Activated T-cell treated with anti-CD3 and anti-CD28 coated beads for 24 hours (primary cell): ENCODE data around the gene LRRC3B.

ENCODE experiments used
- DNase-seq: peaks from one replicate; pipeline ENCODE4 v3.0.0-alpha.2; 2020; ENCODE audit warnings: low read depth

The LRRC3B gene

DNA sequence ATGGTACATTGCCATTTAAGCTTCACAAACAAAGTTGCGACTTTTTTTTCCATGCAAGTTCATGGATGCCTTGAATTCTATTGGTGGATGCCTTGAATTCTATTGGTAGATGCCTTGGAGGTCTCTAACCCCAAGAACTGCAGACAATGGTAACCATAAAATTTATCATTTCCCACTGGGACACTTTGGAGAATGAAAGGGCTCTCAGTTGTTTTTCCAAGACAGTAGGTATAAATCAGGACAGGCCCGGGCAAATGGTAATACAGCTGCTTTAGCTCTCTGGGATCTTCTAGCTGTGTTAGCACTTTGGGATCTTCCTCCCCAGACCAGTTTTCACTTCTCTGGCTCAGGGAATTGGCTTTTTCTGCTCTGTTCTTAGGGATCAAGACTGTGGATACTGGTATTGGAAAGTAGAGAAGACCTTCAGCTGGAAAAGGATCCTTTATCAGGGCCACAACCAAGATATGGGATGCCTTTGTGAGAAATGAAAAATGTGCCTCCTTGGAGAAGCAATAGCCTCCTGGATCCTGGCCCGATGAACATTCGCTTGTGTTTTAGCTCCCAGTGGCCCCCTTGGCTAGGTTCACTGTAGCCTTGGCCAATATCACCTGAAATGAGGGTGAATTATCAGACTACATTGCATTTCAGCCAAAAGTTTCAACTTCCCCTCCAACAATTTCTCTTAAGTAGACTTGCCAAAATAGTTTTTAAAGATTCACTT lies 8.3 kb downstream of the LRRC3B start:
- DNase-seq, result no peak

DNA sequence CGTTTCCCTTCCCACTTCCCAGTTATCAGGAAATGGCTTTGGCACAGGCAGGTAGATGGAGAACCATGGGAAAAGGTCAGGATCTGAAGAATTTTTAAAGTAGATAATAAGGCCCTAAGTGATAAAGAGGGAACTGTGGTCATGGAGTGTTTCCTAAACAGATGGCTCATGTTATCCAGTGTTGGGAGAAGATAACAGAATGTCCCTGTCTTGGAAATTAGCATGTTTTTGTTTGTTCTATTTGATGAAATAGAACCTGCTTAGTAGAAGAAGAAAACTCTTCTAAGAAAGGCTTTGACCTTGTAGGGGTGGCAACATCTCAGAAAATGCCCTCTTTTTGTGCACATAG lies 8.8 kb downstream of the LRRC3B start:
- DNase-seq, result no peak

DNA sequence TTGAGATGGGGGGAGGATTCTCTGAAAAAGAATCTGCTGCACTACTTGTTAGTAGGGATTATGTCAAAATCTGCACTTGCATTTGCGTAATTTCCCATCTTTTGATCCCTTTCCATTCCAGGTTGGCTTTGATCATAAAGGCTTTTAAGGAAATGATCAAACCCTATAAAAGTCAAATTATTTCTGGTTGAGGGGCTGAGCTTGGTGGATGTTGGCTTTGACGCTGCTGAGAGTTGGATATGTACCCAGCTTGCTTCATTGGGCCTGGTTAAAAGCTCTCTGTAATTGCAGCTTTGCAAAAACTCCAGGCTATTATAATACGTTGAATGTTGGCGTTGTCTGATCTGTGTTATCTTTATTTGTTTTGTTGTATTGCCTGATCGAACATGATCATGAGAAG lies 12.0 kb downstream of the LRRC3B start:
- no peak for DNase-seq

DNA sequence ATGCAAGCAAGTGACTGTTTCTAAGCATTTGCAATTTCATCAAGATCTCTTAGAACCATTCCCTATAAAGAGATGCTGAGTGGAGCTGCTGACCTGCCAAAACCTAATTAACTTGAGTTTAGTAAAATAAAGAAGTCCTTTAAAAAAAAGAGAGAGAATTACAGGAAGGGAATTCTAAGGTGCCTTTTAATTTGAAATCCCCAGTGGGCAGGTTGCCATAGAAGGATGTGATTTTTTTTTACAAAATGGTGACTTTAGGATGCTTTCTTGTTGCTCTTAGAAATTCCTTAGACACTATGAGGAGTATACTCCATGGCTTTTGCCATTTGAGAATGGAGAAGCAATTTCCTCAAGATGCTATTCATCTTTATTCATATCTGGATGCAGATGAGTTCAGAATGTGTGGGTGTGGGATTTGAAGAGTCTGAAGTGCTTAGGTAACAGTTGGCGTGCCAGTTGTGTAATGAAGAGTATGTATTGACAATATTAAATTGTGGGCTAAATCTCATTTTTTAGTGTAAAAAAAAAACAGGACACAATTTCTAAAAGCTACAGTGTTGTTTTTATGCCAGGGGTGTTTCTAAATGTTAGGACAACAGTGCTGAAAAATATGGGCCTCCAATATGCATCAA lies 13.6 kb downstream of the LRRC3B start:
- DNase-seq, result no peak

DNA sequence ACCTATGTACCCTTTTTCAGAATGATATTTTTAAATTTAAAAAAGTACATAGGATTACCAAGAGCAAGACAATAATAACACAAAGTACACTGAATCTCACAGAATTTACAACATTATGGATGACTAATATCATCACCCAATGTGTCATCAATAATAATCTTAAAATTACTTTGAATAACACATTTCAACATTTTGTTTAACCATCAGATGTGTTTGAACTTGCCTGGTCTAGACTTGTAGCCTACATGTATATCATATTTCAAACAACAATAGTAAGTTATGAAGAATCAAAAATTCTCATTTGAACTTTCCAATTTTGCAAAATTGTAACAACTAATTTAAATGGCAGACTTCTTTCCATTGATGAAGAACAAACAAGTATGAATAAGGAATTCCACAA lies 15.1 kb downstream of the LRRC3B start:
- no peak for DNase-seq

DNA sequence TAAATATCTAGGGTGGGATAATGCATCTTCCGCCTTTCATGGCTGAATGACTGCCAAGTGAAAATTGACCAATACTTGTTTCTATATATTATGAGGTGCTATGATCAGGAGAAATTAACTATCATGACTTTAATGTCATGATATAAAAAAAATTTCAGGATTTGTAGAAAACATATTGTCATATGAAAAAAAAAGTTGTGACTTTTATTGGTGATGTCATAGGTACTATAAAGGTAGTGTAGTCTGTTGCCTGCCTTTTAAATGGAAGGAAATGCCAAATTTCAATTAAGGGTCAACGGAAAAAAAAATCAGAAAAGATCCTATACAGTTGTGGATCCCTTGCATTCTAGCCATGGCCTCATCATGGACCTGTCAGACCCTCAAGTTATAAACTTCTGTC lies 15.5 kb downstream of the LRRC3B start:
- DNase-seq, result no peak

DNA sequence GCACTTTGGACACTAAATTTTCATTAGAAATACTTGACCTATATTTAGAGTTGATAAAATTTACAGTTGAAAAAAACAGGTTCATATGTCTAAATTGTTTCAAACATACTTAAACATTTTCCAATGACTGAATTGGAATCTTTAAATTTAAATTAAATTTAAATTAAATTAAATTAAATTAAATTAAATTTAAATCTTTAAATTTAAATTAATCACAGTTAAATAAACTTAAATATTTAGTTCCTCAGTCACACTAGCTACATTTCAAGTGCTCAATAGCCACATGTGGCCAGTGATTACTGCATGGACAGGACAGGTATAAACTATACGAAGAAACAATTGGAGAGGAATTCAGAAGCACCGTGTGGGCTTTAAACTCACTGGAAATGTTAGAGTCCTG lies 16.8 kb downstream of the LRRC3B start:
- no peak for DNase-seq

DNA sequence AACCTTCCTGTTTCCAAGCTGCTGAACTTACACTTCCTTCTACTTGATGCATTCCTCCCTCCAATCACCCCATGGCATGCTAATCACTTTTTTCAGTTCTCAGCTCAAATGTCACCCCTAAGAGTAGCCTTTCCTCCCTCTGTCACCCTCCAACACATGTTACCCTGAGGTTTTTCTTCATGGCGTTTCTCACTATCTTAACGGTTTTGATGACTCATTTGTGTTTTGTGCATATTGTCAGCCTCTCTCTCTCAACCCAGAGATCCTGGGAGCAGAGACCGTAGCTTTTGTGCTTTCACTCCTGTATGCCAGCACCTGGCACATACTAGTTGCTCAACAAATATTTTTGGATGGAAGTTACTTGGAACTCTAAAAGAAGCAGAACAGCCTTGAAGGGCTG lies 24.5 kb downstream of the LRRC3B start:
- no peak for DNase-seq

DNA sequence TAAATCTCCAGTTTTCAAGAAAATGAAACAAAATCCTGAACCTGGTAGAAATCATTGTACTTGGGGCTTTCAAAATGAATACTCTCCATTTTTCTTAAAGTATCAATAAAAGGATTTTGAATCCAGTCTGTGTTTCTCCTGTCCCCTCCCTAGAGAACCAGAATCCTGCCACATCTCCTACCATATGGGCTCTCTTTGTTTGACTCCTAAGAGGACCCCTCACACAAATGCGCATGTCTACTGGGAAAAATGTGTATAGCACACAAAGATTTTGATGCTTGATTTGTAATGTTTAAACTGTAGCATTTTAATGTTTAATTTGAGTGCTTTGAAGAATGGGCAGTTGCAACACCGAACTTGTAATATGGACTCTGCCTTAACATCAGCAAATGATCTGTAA lies 25.9 kb downstream of the LRRC3B start:
- no peak for DNase-seq

DNA sequence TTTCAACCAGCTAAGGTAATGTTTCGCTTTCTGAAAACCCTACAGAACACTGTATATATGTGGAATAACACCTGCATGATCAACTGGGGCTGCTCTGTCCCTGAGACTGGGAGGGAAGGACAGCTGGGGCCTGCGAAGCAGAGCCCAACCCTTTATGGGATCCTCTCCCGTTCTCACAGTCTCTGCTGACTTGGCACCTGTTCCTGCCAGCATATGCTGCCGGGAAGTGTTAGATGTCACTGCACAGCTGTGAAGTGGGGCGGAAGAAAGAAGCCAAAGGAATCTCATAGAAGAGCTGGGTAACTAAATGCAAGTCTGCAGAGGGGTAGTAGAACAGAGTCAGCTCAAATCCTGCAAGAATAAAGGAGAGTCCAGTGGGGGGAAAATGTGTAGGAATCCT lies 29.6 kb downstream of the LRRC3B start:
- no peak for DNase-seq

DNA sequence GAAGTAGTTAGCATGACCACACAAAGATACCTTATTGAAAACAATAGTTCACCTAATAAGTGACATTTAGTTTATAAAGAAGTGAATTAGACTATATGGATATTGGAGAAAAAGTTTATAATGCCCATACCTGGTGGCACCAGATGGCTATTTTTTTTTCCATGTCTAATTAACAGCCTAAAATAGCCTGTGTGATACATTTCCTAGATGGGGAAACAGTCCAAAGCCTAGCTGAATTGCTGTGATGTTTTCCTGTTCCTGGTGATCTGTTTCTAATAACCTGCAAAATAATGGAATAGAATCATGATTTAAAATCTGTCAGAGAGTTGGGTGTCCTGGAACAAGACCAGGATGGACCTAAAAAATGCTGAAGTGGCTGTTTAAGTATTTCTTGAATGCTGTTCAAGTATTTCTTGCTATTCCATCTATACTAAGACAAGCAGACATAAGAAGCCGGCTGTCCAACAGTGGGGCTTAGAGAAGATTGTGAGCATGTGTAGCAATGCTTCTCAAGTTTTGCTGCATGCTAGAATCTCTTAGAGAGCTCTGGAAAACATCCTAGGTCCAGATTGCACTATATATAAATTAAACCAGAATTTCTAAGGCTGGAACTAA lies 31.3 kb downstream of the LRRC3B start:
- no peak for DNase-seq

DNA sequence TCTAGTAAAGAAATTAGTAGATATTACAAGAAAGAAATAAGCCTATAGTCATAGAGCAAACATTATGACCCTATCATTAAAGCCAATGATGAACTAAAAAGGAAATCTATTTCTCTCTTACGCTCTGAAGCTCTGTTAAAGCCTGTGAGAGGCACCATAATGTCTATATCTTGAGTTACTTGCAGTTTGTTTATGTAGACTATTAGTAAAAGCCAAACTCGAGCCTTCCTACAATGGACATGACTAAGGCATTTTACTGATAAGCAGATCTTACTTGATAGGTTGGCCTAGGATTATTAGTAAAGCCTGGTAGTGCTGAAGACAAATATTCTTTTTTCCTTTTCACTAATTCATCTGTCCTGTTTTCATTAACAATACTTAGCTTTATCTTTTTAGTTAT lies 32.7 kb downstream of the LRRC3B start:
- DNase-seq, result no peak

DNA sequence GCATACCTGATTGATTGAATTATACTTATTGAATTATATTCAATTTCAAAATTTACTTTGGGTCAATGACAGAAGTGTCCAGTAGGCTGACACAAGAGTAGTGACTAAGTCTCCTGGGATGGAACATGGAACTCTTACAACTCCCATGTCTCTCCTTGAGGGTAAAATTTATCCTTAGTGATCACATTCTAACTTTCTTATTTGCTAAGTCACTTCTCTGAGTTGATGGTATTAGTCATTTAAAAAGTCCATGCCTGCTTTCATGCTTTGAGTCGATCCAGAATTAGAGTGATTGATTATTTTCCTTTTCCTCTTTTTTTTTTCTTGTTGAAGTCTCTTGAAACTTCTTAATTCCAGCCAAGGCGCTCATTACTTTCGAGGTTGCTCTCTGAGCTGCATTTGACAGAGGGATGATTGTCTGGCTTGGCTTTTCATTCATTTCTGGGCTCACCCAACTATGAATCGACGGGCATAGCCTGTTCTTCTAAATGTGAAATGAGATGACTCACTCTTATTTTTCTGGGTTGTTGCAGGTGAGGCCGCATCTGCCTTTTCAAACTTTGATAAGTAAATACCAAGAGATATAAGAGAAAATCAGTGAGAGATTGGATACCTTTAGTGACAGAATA lies 34.9 kb downstream of the LRRC3B start:
- DNase-seq, result no peak

DNA sequence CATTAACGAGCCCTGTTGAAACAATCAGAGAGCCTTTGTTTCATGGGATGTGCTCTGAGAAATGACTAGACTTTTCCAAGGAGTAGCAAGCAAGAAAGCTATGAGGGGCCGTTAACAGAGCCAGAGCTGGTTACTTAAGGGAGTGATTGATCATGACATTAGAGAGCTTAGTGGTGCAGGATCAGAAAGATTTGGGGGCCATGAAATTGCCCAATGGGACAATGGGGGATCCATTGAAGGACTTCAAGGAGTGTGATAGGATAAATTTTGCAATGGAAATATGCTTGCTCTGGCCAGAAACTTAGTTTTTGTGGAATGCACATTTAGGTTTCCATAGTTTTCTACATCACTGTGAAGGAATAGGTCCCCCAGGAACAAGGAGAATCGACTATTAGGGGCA lies 45.6 kb downstream of the LRRC3B start:
- DNase-seq, result no peak

DNA sequence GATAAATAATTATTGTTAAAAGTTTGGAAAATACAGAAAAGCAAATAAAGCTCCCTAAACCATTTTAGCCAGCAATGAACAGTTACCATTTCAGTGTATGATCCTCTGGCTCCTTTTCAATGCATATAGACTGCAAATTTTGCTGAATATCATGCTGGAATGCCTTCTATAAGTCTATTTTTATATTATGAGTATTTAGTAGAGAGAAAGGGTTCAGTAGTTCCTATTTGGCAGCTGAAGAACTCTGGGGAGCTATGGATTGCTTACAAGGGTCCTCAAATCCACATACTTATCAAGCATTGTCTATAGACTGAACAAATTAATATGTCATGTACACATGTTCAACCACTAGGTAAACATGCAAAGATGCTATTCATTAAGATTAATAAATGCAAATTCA lies 46.1 kb downstream of the LRRC3B start:
- no peak for DNase-seq

DNA sequence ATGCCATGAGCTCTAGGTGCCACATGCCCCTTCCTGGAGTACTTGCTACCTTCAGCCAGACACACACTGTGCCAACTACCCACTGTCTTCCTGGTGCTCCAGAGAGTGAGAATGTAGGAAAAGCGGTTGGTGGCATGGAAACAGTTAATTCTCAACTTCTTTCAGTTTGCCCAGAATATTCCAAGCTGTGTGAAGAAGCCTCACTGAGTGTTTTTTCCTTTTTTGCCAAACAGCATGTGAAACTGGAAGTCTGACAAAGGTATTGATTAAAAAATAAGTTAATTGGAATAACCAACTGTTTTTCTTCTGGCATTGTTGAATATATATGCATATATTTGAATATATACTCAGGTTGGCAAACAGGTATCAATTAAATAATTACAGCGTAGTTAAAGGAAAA lies 52.8 kb downstream of the LRRC3B start:
- no peak for DNase-seq

DNA sequence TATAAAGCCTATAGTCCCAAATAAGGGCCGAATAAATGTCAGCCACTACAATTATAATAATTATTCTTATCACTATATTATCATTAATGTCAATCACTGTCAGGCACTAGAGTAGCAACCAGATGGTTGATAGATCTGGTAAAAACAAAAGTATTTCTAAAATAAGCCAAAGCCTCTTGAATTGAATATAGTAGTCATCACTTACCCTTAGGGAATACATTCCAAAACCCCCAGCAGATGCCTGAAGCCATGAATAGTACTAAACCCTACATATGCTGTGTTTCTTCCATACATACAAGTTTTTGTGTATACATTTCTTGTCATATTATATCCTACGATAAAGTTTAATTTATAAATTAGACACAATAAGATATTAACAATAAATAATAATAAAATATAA lies 59.1 kb downstream of the LRRC3B start:
- no peak for DNase-seq

DNA sequence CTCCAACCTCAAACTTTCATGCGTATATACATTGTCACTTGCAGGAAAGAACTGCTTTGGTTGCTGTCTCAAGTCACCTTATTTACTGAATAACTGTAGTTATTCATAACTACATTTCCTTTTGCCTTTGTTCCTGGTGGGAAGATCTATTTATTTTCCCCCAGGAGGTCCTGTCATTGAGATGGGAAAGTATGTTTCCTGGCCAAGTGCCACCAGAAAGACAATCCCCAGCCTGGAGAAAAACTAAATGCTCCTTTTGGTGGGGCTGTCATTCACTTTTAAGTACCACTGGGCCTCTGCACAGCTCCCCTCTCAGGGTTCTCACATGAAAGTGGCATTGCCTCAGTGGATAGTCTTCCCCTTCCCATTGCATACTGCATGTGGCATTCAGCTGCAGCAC lies 59.8 kb downstream of the LRRC3B start:
- no peak for DNase-seq

DNA sequence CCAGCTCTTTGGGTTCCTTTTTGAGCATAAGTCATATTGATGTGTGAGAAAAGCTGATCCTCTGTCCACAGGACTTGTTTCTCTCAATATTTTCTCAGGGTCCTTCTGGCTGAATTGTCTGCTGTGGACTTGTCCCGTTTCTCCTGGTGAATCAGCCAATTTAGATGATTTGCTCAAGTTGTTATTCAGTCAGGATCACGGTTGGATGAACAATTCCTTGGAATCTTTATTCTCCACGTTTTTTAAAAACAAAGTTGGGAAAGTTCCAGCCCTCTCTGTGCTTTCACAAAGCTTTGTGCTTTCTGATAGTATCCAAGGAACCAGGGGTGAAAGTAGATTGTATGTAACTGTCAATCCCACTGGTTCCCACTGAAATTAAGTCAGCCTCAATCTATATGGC lies 61.3 kb downstream of the LRRC3B start:
- no peak for DNase-seq

DNA sequence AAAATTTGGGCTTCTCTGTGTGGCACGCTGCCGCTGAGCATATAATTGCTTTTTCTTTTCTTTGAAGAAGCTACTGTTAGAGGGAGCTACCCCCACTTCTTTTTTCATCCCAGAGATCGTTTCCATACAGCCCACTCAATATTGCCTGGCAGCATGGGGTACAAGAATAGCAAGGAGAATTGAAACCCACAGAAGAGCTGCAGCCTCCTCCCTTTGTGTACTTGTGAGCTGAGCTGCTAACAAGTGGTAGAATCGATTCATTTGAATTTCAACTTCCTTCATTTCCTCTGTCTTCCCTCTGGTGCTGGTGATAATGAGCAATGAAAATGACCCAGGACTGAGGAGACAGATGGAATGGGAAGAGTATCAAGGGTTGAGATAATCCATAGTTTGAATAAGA lies 64.9 kb downstream of the LRRC3B start:
- no peak for DNase-seq

DNA sequence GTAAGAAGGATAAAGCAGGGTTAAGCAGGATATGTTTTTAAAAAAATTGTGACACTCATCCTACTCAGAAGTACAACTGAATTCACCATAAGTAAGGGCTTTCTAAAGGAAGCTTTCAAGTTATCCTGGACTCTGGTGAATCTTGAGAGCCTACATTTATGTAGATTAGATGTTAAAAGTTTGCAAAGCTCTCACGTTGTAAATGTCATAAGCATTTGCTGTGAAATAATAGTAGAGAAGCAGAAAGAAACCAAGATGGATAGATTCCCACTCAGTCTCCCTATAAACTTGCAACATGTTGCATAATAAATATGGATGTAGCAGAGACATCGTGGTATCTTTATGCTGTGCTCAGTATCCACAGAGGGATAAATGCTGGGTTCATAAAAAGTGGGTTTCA lies 77.0 kb downstream of the LRRC3B start:
- no peak for DNase-seq

DNA sequence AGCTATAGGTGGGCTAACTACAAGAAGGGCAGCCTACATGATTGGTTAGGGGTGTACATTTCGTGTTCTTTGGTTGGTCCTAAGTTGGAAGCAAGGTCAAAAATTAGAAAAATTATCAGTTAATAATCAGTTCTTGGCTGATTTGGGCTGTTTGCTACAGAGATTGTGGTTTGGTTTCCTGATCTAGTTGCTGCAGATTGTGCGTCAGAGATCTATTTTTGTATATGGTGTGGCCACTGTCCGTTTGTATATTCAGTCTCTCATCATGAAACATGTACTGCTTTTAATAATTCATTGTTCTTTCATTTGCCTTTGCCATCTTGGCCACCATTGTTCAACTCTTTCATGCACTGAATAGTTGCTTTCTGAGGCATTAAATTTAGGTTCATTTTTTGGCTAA lies 80.9 kb downstream of the LRRC3B start:
- DNase-seq, result no peak

DNA sequence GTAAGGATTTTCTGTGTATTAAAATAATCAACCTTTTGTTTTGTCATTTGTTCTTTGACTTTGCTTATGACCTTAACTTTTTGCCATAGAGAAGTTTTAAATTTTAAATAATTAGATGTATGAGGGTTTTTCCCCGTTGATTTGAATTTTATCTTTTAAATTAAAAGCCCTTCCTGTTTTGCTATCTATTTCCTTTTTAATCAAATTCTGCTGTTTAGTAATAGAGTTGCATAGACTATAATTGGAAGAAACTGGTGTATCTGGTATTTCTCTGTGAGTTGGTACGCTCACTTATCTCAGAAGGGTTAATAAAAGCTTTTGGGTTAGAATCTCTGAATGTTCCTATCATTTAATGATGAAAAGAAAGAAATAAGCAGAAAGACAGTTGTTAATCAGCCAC lies 82.2 kb downstream of the LRRC3B start:
- DNase-seq, result no peak

DNA sequence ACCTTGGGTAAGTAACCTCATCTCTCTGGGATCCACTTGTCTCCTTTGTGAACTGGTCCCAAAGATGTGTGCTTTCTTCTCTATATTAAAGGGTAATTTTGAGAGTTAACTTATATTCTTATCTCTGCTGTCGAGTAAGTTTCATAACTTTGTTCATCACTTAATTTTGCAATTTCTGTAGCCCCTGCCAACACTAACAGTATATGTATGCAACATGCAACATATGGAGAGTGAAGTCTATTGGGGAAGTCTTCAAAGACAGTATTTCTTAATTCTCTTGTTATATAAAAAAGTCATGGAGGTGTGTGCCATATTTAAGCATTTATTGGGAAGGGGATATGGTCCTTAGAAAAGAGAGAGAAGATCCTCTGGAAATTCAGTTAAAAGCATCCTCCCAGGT lies 85.9 kb downstream of the LRRC3B start:
- DNase-seq, result no peak
